C4-2B (cell line): ENCODE results near the gene MYO1C.

Source experiments
- CTCF ChIP-seq: fragments of 450-650 bp; conservative IDR thresholded peaks from 2 replicates; pipeline ENCODE4 v1.5.1; 2017; ENCODE audit warnings: mild to moderate bottlenecking
- ZFX ChIP-seq: fragments of 450-650 bp; IDR thresholded peaks from 2 replicates; pipeline ENCODE4 v1.6.1; 2017

DNA sequence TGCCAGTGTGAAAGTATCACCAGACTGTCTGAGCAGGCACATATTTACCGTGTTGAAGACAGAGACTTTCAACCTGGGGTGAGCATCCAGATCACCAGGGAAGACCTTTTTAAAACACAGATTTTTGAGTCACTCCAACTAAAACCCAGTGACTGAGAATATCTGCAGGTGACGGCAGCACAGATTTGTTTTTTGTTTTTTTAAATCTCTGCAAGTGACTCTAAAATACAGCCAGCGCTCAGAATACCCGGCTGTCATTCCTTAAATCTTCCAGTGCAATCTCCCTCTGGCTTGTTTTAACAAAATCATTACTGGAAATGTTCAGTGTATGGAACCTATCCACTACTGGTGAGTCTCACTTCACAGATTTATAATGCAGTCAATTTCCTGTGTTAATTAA is 43.3 kb upstream of the MYO1C start:
- TF ChIP-seq CTCF (no peak), ZFX (no peak)
